Astrocyte (in vitro differentiated cells and primary cell): Measurements from ENCODE around the gene RPL39L.

ENCODE experiments used
- CTCF ChIP-seq: IDR thresholded peaks from 2 replicates; pipeline ENCODE4 v1.5.1; 2011; ENCODE audit warnings: low read depth, mild to moderate bottlenecking, inconsistent platforms, low read length, moderate library complexity; ENCODE audit not compliant: insufficient read depth
- EZH2 ChIP-seq: IDR thresholded peaks from 2 replicates; pipeline ENCODE4 v1.6.1; 2012; ENCODE audit warnings: mild to moderate bottlenecking, low read length, inconsistent platforms; ENCODE audit not compliant: insufficient read depth

GRCh38 chr3:187104933-187105332 is 34.4 kb downstream of the RPL39L start:
- TF ChIP-seq CTCF, result no peak
- no peak for TF ChIP-seq EZH2
